C4-2B (cell line): ENCODE data around the gene MTMR3.

Experiments
- H3K27ac ChIP-seq: fragments of 450-650 bp; 2 replicates; pipeline ENCODE4 v1.5.1; 2017
- CTCF ChIP-seq: fragments of 450-650 bp; conservative IDR thresholded peaks from 2 replicates; pipeline ENCODE4 v1.5.1; 2017; ENCODE audit warnings: mild to moderate bottlenecking
- ZFX ChIP-seq: fragments of 450-650 bp; IDR thresholded peaks from 2 replicates; pipeline ENCODE4 v1.6.1; 2017

MTMR3 gene

GRCh38 chr22:29883045-29883774, at the start of gene MTMR3:
MTMR3 (plus strand) TSS chr22:29883174; CDS start chr22:29971060, 87,886 bp downstream.
- peak; percentile 54 for TF ChIP-seq CTCF
- TF ChIP-seq ZFX, result peak; percentile 50
- peak within 1 kb of the TSS; percentile 90 for H3K27ac ChIP-seq

GRCh38 chr22:29833392-29833965, 49.5 kb upstream of the MTMR3 start:
- TF ChIP-seq CTCF (no peak), ZFX (no peak)
- no peak overlapping the region for H3K27ac ChIP-seq

- TF ChIP-seq ZFX (no peak), CTCF (no peak)
These were observed 48.9 kb upstream of the MTMR3 start for GRCh38 chr22:29834046-29834445.

GRCh38 chr22:29836791-29837370, 46.1 kb upstream of the MTMR3 start:
- peak overlapping the region; percentile 80 for H3K27ac ChIP-seq

More at GRCh38 chr22:29834046-29834445, 48.9 kb upstream of the MTMR3 start:
- no peak overlapping the region for H3K27ac ChIP-seq

GRCh38 chr22:29837741-29838598, 45.0 kb upstream of the MTMR3 start, which contains the start of gene ASCC2:
ASCC2 (minus strand) TSS chr22:29838274; CDS start chr22:29832325, 5,949 bp downstream.
- peak; percentile 63; the same call in 1 of the 2 replicates for TF ChIP-seq ZFX
- TF ChIP-seq CTCF, result no peak
- H3K27ac ChIP-seq, result peak within 1 kb of the TSS; percentile 80

- peak overlapping the region; percentile 80 for H3K27ac ChIP-seq
These were observed 44.4 kb upstream of the MTMR3 start for GRCh38 chr22:29838599-29838956.

More at GRCh38 chr22:29838599-29838956, 44.4 kb upstream of the MTMR3 start:
- TF ChIP-seq CTCF (no peak), ZFX (no peak)
